Endothelial cell of umbilical vein (primary cell): Measurements from ENCODE around the gene VAV2.

Source experiments
- FOS ChIP-seq: IDR thresholded peaks from 2 replicates; pipeline ENCODE4 v1.6.1; 2011; ENCODE audit warnings: mild to moderate bottlenecking, low read length, moderate library complexity, borderline replicate concordance; ENCODE audit not compliant: insufficient read depth
- JUN ChIP-seq: IDR thresholded peaks from 2 replicates; pipeline ENCODE4 v1.6.1; 2011; ENCODE audit warnings: borderline replicate concordance, low read depth; ENCODE audit not compliant: insufficient read length, insufficient read depth
- MYC ChIP-seq: IDR thresholded peaks from one replicate; pipeline ENCODE4 v1.6.1; 2011; ENCODE audit warnings: mild to moderate bottlenecking, low read depth, low read length
- POLR2A ChIP-seq: IDR thresholded peaks from 2 replicates; pipeline ENCODE4 v1.6.1; 2012; ENCODE audit warnings: low read depth, mild to moderate bottlenecking, control low read depth, low read length
- POLR2AphosphoS5 ChIP-seq: IDR thresholded peaks from 2 replicates; pipeline ENCODE4 v1.6.1; 2012; ENCODE audit warnings: low read depth, mild to moderate bottlenecking, control low read depth, low read length, moderate library complexity; ENCODE audit not compliant: insufficient read depth
- TF ChIP-seq, protein P1 (sequence below), 2 donors: IDR thresholded peaks; 1 replicate in 1 of 2; 2 replicates in 1 of 2; pipeline ENCODE4 v1.5.1; 2011; ENCODE audit warnings: low read length in 2 of 2, mild to moderate bottlenecking in 2 of 2, moderate library complexity in 2 of 2, control low read depth in 1 of 2, inconsistent platforms in 1 of 2, low read depth in 1 of 2; ENCODE audit not compliant: insufficient read depth in 1 of 2; ENCODE audit errors: extremely low read depth in 1 of 2
- TF ChIP-seq, protein P2 (sequence below): IDR thresholded peaks from 2 replicates; pipeline ENCODE4 v1.6.1; 2011; ENCODE audit not compliant: insufficient read depth, insufficient read length

DNA sequence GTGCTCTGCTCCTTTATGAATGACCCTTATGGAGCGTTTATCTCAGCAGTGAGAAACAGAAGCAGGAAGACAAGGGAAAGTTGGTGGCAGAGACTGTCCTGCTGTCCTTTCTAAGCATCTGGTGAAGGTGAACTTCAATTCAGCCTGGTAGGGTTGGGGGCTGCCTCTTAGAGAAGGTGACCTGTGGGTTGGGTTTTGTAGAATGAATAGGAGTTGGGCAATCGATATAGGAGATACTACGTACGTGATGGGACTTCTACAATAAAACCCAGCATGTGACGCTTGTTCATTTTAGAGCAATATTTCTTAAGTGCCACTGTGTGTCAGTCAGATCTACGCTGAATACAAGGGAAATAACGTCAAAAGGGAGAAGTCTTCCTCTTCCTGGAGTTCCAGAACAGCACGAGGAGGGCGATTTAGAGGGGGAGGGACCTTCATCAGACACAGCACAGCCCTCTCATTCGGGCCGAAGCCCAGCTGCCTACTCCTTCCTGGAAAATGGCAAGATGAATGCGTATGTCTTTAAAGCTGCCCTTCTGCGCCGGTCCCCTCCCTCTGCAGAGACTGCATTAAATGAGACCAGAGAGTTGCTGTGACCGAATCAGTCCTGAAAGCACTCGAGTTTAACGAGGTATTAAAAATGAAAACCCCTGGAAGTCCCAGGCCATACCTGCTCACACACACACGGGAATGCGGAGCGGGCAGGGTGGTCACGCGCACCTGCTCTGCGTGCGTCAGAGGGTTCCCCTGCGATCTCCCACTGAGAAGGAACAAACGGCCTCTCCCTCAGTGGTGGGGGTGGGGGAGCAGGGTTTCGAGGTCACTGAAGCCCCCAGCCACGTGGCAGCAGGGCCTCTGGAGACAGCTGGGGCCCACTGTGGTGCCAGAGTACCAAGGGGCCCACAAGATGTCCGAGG is 168.7 kb downstream of the VAV2 start:
- no peak for TF ChIP-seq FOS
- no peak for TF ChIP-seq MYC
- TF ChIP-seq POLR2A = no peak
- TF ChIP-seq, protein P1, sequence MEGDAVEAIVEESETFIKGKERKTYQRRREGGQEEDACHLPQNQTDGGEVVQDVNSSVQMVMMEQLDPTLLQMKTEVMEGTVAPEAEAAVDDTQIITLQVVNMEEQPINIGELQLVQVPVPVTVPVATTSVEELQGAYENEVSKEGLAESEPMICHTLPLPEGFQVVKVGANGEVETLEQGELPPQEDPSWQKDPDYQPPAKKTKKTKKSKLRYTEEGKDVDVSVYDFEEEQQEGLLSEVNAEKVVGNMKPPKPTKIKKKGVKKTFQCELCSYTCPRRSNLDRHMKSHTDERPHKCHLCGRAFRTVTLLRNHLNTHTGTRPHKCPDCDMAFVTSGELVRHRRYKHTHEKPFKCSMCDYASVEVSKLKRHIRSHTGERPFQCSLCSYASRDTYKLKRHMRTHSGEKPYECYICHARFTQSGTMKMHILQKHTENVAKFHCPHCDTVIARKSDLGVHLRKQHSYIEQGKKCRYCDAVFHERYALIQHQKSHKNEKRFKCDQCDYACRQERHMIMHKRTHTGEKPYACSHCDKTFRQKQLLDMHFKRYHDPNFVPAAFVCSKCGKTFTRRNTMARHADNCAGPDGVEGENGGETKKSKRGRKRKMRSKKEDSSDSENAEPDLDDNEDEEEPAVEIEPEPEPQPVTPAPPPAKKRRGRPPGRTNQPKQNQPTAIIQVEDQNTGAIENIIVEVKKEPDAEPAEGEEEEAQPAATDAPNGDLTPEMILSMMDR (IDR thresholded peaks at IDR 0.05; ENCODE audit: extremely low read depth in 1 of 2, insufficient read depth in 1 of 2, low read depth in 1 of 2, low read length in 2 of 2) = no peak
- TF ChIP-seq POLR2AphosphoS5 = no peak
- TF ChIP-seq JUN = no peak
- TF ChIP-seq, protein P2, sequence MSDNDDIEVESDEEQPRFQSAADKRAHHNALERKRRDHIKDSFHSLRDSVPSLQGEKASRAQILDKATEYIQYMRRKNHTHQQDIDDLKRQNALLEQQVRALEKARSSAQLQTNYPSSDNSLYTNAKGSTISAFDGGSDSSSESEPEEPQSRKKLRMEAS = no peak
